GM12864 (cell line): ENCODE data around the gene ERGIC3.
"Not testable (repeated sequence)": the region's sequence is repeated elsewhere in the genome, so short reads cannot be mapped to it uniquely, and the experiment has no call there.

Experiments
- DNase-seq: peaks from one replicate; pipeline ENCODE4 v3.0.0-alpha.2; 2011; ENCODE audit warnings: low read depth
- H3K4me3 ChIP-seq: 2 replicates; pipeline ENCODE4 v1.5.1; 2011; ENCODE audit warnings: mild to moderate bottlenecking, low read depth, low read length, control low read depth
- CTCF ChIP-seq: IDR thresholded peaks from 2 replicates; pipeline ENCODE4 v1.5.1; 2011; ENCODE audit warnings: low read depth, mild to moderate bottlenecking, moderate library complexity, low read length, control low read depth, inconsistent platforms; ENCODE audit errors: missing control alignments

Gene ERGIC3

GRCh38 chr20:35510951-35511735 lies 30.7 kb upstream of the ERGIC3 start:
- no peak for TF ChIP-seq CTCF
- no peak for DNase-seq
- H3K4me3 ChIP-seq = no peak overlapping the region

GRCh38 chr20:35511814-35512420 lies 30.0 kb upstream of the ERGIC3 start:
- TF ChIP-seq CTCF = peak; percentile 28
- H3K4me3 ChIP-seq = no peak overlapping the region
- no peak for DNase-seq

- no peak overlapping the region for H3K4me3 ChIP-seq
- no peak for TF ChIP-seq CTCF
- DNase-seq = no peak
These were observed 27.4 kb upstream of the ERGIC3 start for GRCh38 chr20:35514371-35514932.

- no peak for TF ChIP-seq CTCF
- H3K4me3 ChIP-seq = no peak overlapping the region
- DNase-seq = no peak
These were observed 26.5 kb upstream of the ERGIC3 start for GRCh38 chr20:35515341-35515740.

- no peak for TF ChIP-seq CTCF
- no peak for DNase-seq
These were observed 25.8 kb upstream of the ERGIC3 start for GRCh38 chr20:35515949-35516645.

GRCh38 chr20:35517125-35517524 lies 24.8 kb upstream of the ERGIC3 start:
- H3K4me3 ChIP-seq = no peak overlapping the region
- no peak for DNase-seq

More at GRCh38 chr20:35515949-35516645, 25.8 kb upstream of the ERGIC3 start:
- H3K4me3 ChIP-seq = no peak overlapping the region

GRCh38 chr20:35517767-35518166 lies 24.1 kb upstream of the ERGIC3 start:
- DNase-seq = not testable (repeated sequence)

More at GRCh38 chr20:35517125-35517524, 24.8 kb upstream of the ERGIC3 start:
- TF ChIP-seq CTCF = no peak

More at GRCh38 chr20:35517767-35518166, 24.1 kb upstream of the ERGIC3 start:
- H3K4me3 ChIP-seq = not testable (repeated sequence)
